GM19324 (cell line): ENCODE data around the gene IL36B.
"Not testable (repeated sequence)": the region's sequence is repeated elsewhere in the genome, so short reads cannot be mapped to it uniquely, and the experiment has no call there.

Experiments
- ATAC-seq: cut with Tn5 transposase; IDR thresholded peaks from one replicate; pipeline ENCODE4 v1.9.1; 2021; ENCODE audit warnings: mild to moderate bottlenecking, moderate library complexity; ENCODE audit not compliant: unreplicated experiment, low FRiP score

The IL36B gene

GRCh38 chr2:113052396-113052917 lies at the start of gene IL36B:
IL36B (minus strand) TSS chr2:113052867.
- no peak for ATAC-seq

GRCh38 chr2:113102133-113102532 lies 49.5 kb upstream of the IL36B start:
- ATAC-seq, result no peak

- no peak for ATAC-seq
Observed at GRCh38 chr2:113098532-113098931, 45.9 kb upstream of the IL36B start.

- ATAC-seq, result no peak
Observed at GRCh38 chr2:113098041-113098440, 45.4 kb upstream of the IL36B start.

- ATAC-seq, result not testable (repeated sequence)
Observed at GRCh38 chr2:113096842-113097618, 44.4 kb upstream of the IL36B start.

GRCh38 chr2:113096306-113096705 lies 43.6 kb upstream of the IL36B start:
- not testable (repeated sequence) for ATAC-seq

- ATAC-seq, result no peak
Observed at GRCh38 chr2:113093613-113093977, 40.9 kb upstream of the IL36B start.

- no peak for ATAC-seq
Observed at GRCh38 chr2:113092864-113093612, 40.4 kb upstream of the IL36B start.

- ATAC-seq, result no peak
Observed at GRCh38 chr2:113091231-113091896, 38.7 kb upstream of the IL36B start.

GRCh38 chr2:113089916-113090315 lies 37.2 kb upstream of the IL36B start:
- ATAC-seq, result no peak

GRCh38 chr2:113088213-113088992 lies 35.7 kb upstream of the IL36B start:
- ATAC-seq, result no peak

- no peak for ATAC-seq
Observed at GRCh38 chr2:113085542-113085941, 32.9 kb upstream of the IL36B start.

- no peak for ATAC-seq
Observed at GRCh38 chr2:113084249-113085000, 31.8 kb upstream of the IL36B start.

- no peak for ATAC-seq
Observed at GRCh38 chr2:113083296-113083695, 30.6 kb upstream of the IL36B start.

GRCh38 chr2:113081488-113082210 lies 29.0 kb upstream of the IL36B start:
- no peak for ATAC-seq

- peak; percentile 43 for ATAC-seq
Observed at GRCh38 chr2:113080134-113080533, 27.5 kb upstream of the IL36B start.

GRCh38 chr2:113079131-113079530 lies 26.5 kb upstream of the IL36B start:
- no peak for ATAC-seq

GRCh38 chr2:113078350-113078839 lies 25.7 kb upstream of the IL36B start:
- ATAC-seq, result no peak

- ATAC-seq, result no peak
Observed at GRCh38 chr2:113077921-113078320, 25.3 kb upstream of the IL36B start.
